ENCODE results near the gene SLC25A30. TPM values are rescaled to one million over a fixed set of nuclear protein-coding genes. Genes with fewer than 3 reads are reported as not detected.
"Not testable (repeated sequence)": the region's sequence is repeated elsewhere in the genome, so short reads cannot be mapped to it uniquely, and the experiment has no call there.

SLC25A30 gene
- total RNA-seq, 1 experiment from 2014 or later = 26.0 TPM

- TF ChIP-seq, protein P1, sequence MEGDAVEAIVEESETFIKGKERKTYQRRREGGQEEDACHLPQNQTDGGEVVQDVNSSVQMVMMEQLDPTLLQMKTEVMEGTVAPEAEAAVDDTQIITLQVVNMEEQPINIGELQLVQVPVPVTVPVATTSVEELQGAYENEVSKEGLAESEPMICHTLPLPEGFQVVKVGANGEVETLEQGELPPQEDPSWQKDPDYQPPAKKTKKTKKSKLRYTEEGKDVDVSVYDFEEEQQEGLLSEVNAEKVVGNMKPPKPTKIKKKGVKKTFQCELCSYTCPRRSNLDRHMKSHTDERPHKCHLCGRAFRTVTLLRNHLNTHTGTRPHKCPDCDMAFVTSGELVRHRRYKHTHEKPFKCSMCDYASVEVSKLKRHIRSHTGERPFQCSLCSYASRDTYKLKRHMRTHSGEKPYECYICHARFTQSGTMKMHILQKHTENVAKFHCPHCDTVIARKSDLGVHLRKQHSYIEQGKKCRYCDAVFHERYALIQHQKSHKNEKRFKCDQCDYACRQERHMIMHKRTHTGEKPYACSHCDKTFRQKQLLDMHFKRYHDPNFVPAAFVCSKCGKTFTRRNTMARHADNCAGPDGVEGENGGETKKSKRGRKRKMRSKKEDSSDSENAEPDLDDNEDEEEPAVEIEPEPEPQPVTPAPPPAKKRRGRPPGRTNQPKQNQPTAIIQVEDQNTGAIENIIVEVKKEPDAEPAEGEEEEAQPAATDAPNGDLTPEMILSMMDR (conservative IDR thresholded peaks at IDR 0.05; ENCODE audit: low read depth, low read length) = no peak
- no peak for TF ChIP-seq EZH2 (IDR thresholded peaks at IDR 0.05; ENCODE audit: borderline replicate concordance, low read depth, low read length, poor library complexity, severe bottlenecking)
- intact Hi-C loops (cut with micrococcal nuclease; ENCODE audit: unreplicated experiment) = no loop called here
These were observed 26.2 kb downstream of the SLC25A30 start for GRCh38 chr13:45391926-45392325.

DNA sequence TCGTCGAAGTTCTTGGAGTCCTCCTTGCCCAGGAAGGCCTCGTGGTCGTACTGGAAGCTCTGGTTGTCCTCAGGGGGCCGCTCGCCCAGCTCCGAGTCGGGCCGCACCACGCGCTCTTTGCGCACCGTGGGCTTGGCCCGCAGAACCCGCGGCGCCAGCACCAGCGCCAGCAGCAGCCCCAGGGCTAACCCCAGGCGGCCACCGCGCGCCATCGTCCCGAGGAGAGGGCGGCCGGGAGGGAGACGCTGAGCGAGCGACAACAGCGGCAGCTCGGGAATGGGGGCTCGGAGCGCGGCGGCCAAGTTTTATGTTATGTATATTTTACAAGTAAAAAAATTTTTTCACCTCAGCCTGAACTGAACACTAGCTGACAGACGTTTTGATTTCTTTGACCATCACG is 27.0 kb downstream of the SLC25A30 start:
- BruUV-seq (replicated peaks); POLR2A ChIA-PET (ENCODE audit: low non-redundant PET); H3K9me3 ChIP-seq (ENCODE audit: low read depth, low read length, poor library complexity, severe bottlenecking); DNase-seq (ENCODE audit: low spot score); H3K4me1 ChIP-seq (ENCODE audit: insufficient read depth, low read length, poor library complexity, severe bottlenecking); H3K27ac ChIP-seq (ENCODE audit: low read depth, low read length, poor library complexity, severe bottlenecking); CTCF ChIA-PET; H3K4me3 ChIP-seq (ENCODE audit: low read depth, low read length, poor library complexity, severe bottlenecking); intact Hi-C loops (cut with micrococcal nuclease; ENCODE audit: unreplicated experiment); H3K27me3 ChIP-seq (replicated peaks; ENCODE audit: insufficient read depth, low read depth, low read length, poor library complexity): not testable (repeated sequence)
- H3K36me3 ChIP-seq (ENCODE audit: insufficient read depth, low read length, poor library complexity, severe bottlenecking) = peaks cover 18% of the 10 kb centered on the region

More at GRCh38 chr13:45391926-45392325, 26.2 kb downstream of the SLC25A30 start:
- POLR2A ChIA-PET (ENCODE audit: low non-redundant PET) = no interaction called here
- H3K9me3 ChIP-seq (ENCODE audit: low read depth, low read length, poor library complexity, severe bottlenecking) = no peaks in the 10 kb centered on the region
- CTCF ChIA-PET = no interaction called here
- no TSS peak for BruUV-seq (replicated peaks)
- no peaks in the 10 kb centered on the region for H3K4me1 ChIP-seq (ENCODE audit: insufficient read depth, low read length, poor library complexity, severe bottlenecking)
- no peak overlapping the region for H3K4me3 ChIP-seq (ENCODE audit: low read depth, low read length, poor library complexity, severe bottlenecking)
- no peaks in the 10 kb centered on the region for H3K27me3 ChIP-seq (replicated peaks; ENCODE audit: insufficient read depth, low read depth, low read length, poor library complexity)
- DNase-seq (ENCODE audit: low spot score) = no peak
- no peak overlapping the region for H3K27ac ChIP-seq (ENCODE audit: low read depth, low read length, poor library complexity, severe bottlenecking)
- peaks cover 18% of the 10 kb centered on the region for H3K36me3 ChIP-seq (ENCODE audit: insufficient read depth, low read length, poor library complexity, severe bottlenecking)

DNA sequence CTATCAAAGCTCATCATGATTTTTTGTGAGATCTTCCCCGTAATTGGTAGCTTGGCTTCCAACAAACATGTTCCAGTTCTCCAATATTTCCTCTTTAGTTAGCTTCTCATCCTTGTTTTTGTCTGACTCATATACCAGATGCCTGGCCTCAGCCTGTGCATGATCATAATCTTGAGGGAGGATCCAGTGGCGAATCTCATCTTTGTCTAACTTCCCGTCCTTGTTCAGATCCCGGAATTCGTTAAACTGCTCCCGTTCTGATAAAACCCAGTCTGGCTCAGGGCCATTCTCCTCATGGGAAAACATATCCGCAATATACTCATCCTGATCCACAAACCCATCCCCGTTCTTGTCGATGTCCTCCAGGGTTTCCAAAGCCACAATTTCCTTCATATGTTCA is 27.8 kb downstream of the SLC25A30 start:
- CTCF ChIA-PET; H3K27me3 ChIP-seq (replicated peaks; ENCODE audit: insufficient read depth, low read depth, low read length, poor library complexity); DNase-seq (ENCODE audit: low spot score); H3K27ac ChIP-seq (ENCODE audit: low read depth, low read length, poor library complexity, severe bottlenecking); intact Hi-C loops (cut with micrococcal nuclease; ENCODE audit: unreplicated experiment); H3K4me1 ChIP-seq (ENCODE audit: insufficient read depth, low read length, poor library complexity, severe bottlenecking); H3K9me3 ChIP-seq (ENCODE audit: low read depth, low read length, poor library complexity, severe bottlenecking); H3K4me3 ChIP-seq (ENCODE audit: low read depth, low read length, poor library complexity, severe bottlenecking); BruUV-seq (replicated peaks); POLR2A ChIA-PET (ENCODE audit: low non-redundant PET): not testable (repeated sequence)
- H3K36me3 ChIP-seq (ENCODE audit: insufficient read depth, low read length, poor library complexity, severe bottlenecking) = peaks cover 10% of the 10 kb centered on the region

GRCh38 chr13:45388664-45389063 is 29.5 kb downstream of the SLC25A30 start:
- Histone ChIP-seq H3K9me3 (ENCODE audit: low read depth, low read length, poor library complexity, severe bottlenecking) (no peaks in the 10 kb centered on the region), H3K4me1 (ENCODE audit: insufficient read depth, low read length, poor library complexity, severe bottlenecking) (no peaks in the 10 kb centered on the region), H3K27ac (ENCODE audit: low read depth, low read length, poor library complexity, severe bottlenecking) (no peak overlapping the region), H3K36me3 (ENCODE audit: insufficient read depth, low read length, poor library complexity, severe bottlenecking) (peaks cover 6% of the 10 kb centered on the region), H3K27me3 (replicated peaks; ENCODE audit: insufficient read depth, low read depth, low read length, poor library complexity) (no peaks in the 10 kb centered on the region), H3K4me3 (ENCODE audit: low read depth, low read length, poor library complexity, severe bottlenecking) (no peak overlapping the region)
- ChIA-PET CTCF (interaction anchor here (0.8 kb wide), 1 partner anchor 19 kb away, joined by 3 read pairs; no protein-coding TSS in a partner anchor), POLR2A (ENCODE audit: low non-redundant PET) (no interaction called here)
- no peak for DNase-seq (ENCODE audit: low spot score)
- intact Hi-C loops (cut with micrococcal nuclease; ENCODE audit: unreplicated experiment) = no loop called here
- TF ChIP-seq EZH2 (IDR thresholded peaks at IDR 0.05; ENCODE audit: borderline replicate concordance, low read depth, low read length, poor library complexity, severe bottlenecking) = no peak
- TF ChIP-seq, protein P1 (conservative IDR thresholded peaks at IDR 0.05; ENCODE audit: low read depth, low read length) = no peak
- no TSS peak for BruUV-seq (replicated peaks)

- POLR2A ChIA-PET (ENCODE audit: low non-redundant PET); H3K27me3 ChIP-seq (replicated peaks; ENCODE audit: insufficient read depth, low read depth, low read length, poor library complexity); CTCF ChIA-PET; H3K36me3 ChIP-seq (ENCODE audit: insufficient read depth, low read length, poor library complexity, severe bottlenecking); H3K9me3 ChIP-seq (ENCODE audit: low read depth, low read length, poor library complexity, severe bottlenecking); intact Hi-C loops (cut with micrococcal nuclease; ENCODE audit: unreplicated experiment); BruUV-seq (replicated peaks); H3K4me3 ChIP-seq (ENCODE audit: low read depth, low read length, poor library complexity, severe bottlenecking); H3K4me1 ChIP-seq (ENCODE audit: insufficient read depth, low read length, poor library complexity, severe bottlenecking); DNase-seq (ENCODE audit: low spot score); H3K27ac ChIP-seq (ENCODE audit: low read depth, low read length, poor library complexity, severe bottlenecking): not testable (repeated sequence)
These were observed 31.1 kb downstream of the SLC25A30 start for GRCh38 chr13:45386892-45387575.
